ENCODE data around the gene MAGEF1.

MAGEF1 gene

GRCh38 chr3:184669578-184669977 lies 42.3 kb downstream of the MAGEF1 start:
- DNase-seq (ENCODE audit: low read depth in 2 of 2): no peak

- DNase-seq (ENCODE audit: low read depth in 2 of 2): no peak
Observed at GRCh38 chr3:184666442-184666841, 45.4 kb downstream of the MAGEF1 start.

- DNase-seq (ENCODE audit: low read depth in 2 of 2): no peak
Observed at GRCh38 chr3:184665101-184665500, 46.8 kb downstream of the MAGEF1 start.

DNA sequence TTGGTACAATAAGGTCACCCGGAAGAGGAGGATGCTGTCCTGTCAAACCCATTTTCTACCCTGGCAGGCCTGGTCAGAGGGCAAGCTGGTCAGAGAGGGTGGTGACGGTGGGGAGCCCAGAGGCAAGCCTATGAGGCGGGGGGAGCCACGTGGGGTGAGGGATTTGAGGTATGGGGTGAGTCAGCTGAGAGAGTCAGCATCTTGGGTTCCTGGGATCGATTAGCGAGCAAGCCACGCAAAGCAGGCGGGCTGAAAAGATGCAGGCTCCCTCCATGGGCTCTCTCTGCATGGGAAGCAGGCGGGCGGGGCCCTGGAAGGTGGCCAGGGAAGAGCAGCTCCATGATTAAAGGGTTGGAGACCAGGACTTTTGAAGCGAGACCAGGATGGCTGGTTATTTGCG lies 48.1 kb downstream of the MAGEF1 start:
- DNase-seq (ENCODE audit: low read depth in 2 of 2): no peak

GRCh38 chr3:184663356-184663755 lies 48.5 kb downstream of the MAGEF1 start:
- DNase-seq (ENCODE audit: low read depth in 2 of 2): no peak

DNA sequence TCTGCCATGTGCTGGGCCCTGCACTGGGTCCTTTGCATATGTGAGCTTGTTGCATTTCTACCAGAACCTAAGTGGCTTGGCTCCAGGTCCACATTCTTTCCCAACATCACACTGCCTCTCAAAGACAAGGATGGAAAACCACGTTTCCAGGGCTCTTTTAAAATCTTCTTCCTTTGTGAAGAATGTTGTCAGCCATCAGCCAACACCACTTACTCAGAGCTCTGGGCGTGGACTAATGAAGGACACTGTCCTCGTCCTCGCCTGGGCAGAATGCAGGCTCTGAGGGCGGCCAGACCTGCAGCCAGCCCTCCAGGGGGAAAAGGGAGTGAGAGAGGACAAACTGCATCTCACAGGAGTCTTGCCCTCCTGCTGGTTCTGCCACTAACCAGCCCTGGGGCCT lies 49.7 kb downstream of the MAGEF1 start:
- DNase-seq (ENCODE audit: low read depth in 2 of 2): no peak

DNA sequence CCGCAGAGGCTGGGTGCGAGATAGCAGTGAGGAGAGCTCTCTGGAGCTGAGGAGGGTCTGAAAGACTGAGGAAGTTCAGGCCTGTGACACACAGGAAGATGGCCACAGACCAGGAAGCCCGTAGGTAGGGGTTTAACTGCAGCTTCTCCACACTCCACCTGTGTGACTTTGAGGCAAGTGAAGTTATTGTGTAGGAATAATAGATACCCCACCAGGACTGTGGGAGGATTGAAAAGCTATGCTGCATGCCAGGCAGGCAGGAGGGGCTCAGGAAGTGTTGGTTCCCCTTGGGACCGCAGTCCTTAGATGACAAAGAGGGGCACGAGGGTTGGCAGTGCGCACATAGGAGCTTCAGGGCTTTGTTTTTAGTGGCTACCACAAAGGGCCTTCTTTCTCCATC lies 50.9 kb downstream of the MAGEF1 start:
- DNase-seq (ENCODE audit: low read depth in 2 of 2): no peak

Data from activated CD8-positive, alpha-beta memory T cell treated with anti-CD3 and anti-CD28 coated beads for 4 hours (primary cell).